ENCODE measurements around the gene APOA5. TPM values are rescaled to one million over a fixed set of nuclear protein-coding genes. Genes with fewer than 3 reads are reported as not detected.

Gene APOA5
- total and polyA plus RNA-seq, 2 of the 13 experiments (the other 11 are each of a cell fraction or from before 2014, with no cell fraction given), result 44.0 to 49.1 TPM

- TF ChIP-seq ZNF589 (CRISPR knock-in tag; conservative IDR thresholded peaks at IDR 0.05), result 0 out of 2 replicates have a peak, but pooled peaks have one; percentile 38
- TF ChIP-seq ZNF777 (CRISPR knock-in tag; IDR thresholded peaks at IDR 0.05), result peak; percentile 59
- no peak for TF ChIP-seq PRDM15 (CRISPR knock-in tag; IDR thresholded peaks at IDR 0.05)
- TF ChIP-seq ATM (IDR thresholded peaks at IDR 0.05; ENCODE audit: borderline replicate concordance), result no peak
- TF ChIP-seq ZNF674 (CRISPR knock-in tag; IDR thresholded peaks at IDR 0.05; ENCODE audit: low read depth), result no peak
- peak; percentile 21; the same call in 1 of the 2 replicates for TF ChIP-seq ZNF83 (CRISPR knock-in tag; IDR thresholded peaks at IDR 0.05; ENCODE audit: borderline replicate concordance)
- TF ChIP-seq NFE2L1 (CRISPR knock-in tag; IDR thresholded peaks at IDR 0.05; ENCODE audit: borderline replicate concordance), result no peak; the same call in 1 of the 2 replicates
- TF ChIP-seq KIAA2018 (CRISPR knock-in tag; IDR thresholded peaks at IDR 0.05; ENCODE audit: borderline replicate concordance), result no peak
- 0 out of 2 replicates have a peak, but pooled peaks have one; percentile 34 for TF ChIP-seq ZNF616 (CRISPR knock-in tag; IDR thresholded peaks at IDR 0.05; ENCODE audit: low read depth)
- TF ChIP-seq ZFP91 (CRISPR knock-in tag; IDR thresholded peaks at IDR 0.05; ENCODE audit: borderline replicate concordance), result peak; percentile 79
- peak; percentile 49; the same call in 1 of the 2 replicates for TF ChIP-seq SRF (IDR thresholded peaks at IDR 0.05; ENCODE audit: low read depth, low read length)
- peak; percentile 82 for TF ChIP-seq ZBTB38 (CRISPR knock-in tag; IDR thresholded peaks at IDR 0.05)
- TF ChIP-seq ZNF124 (CRISPR knock-in tag; IDR thresholded peaks at IDR 0.05), result peak; percentile 67
- no peak for TF ChIP-seq ZNF841 (CRISPR knock-in tag; IDR thresholded peaks at IDR 0.05; ENCODE audit: borderline replicate concordance)
- no peak for TF ChIP-seq ZNF136 (CRISPR knock-in tag; IDR thresholded peaks at IDR 0.05; ENCODE audit: low read depth)
- TF ChIP-seq MBNL3 (CRISPR knock-in tag; conservative IDR thresholded peaks at IDR 0.05), result no peak
These were observed 35.2 kb upstream of the APOA5 start (continued) for GRCh38 chr11:116826751-116827431.

Data from HepG2 (cell line).